ENCODE measurements around the gene MBNL1.

GRCh38 chr3:152304160-152304559 is 35.4 kb downstream of the MBNL1 start:
- TF ChIP-seq, protein P1, sequence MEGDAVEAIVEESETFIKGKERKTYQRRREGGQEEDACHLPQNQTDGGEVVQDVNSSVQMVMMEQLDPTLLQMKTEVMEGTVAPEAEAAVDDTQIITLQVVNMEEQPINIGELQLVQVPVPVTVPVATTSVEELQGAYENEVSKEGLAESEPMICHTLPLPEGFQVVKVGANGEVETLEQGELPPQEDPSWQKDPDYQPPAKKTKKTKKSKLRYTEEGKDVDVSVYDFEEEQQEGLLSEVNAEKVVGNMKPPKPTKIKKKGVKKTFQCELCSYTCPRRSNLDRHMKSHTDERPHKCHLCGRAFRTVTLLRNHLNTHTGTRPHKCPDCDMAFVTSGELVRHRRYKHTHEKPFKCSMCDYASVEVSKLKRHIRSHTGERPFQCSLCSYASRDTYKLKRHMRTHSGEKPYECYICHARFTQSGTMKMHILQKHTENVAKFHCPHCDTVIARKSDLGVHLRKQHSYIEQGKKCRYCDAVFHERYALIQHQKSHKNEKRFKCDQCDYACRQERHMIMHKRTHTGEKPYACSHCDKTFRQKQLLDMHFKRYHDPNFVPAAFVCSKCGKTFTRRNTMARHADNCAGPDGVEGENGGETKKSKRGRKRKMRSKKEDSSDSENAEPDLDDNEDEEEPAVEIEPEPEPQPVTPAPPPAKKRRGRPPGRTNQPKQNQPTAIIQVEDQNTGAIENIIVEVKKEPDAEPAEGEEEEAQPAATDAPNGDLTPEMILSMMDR (IDR thresholded peaks at IDR 0.05; ENCODE audit: low read depth, low read length, poor library complexity, severe bottlenecking): no peak
- no peak for TF ChIP-seq EZH2phosphoT487 (IDR thresholded peaks at IDR 0.05; ENCODE audit: borderline replicate concordance, low read length)
